Loucy (cell line): ENCODE data around the gene RSF1.

Source experiments
- CTCF ChIP-seq: fragments of 200-600 bp; sonication (generic); conservative IDR thresholded peaks from 2 replicates; pipeline ENCODE4 v1.5.1; 2014; ENCODE audit warnings: mild to moderate bottlenecking, antibody characterized with exemption, low read length
- EZH2phosphoT487 ChIP-seq: fragments of 200-600 bp; IDR thresholded peaks from 2 replicates; pipeline ENCODE4 v1.6.1; 2018; ENCODE audit warnings: antibody characterized with exemption, mild to moderate bottlenecking, moderate library complexity, borderline replicate concordance

GRCh38 chr11:77665240-77665965, 155.1 kb downstream of the RSF1 start:
- TF ChIP-seq CTCF: no peak
- TF ChIP-seq EZH2phosphoT487: no peak
